Activated T-cell treated with anti-CD3 and anti-CD28 coated beads for 24 hours (primary cell): ENCODE data around the gene WNT9B.

Source experiments
- DNase-seq: peaks from one replicate; pipeline ENCODE4 v3.0.0-alpha.2; 2020; ENCODE audit warnings: low read depth

The WNT9B gene

GRCh38 chr17:46883871-46884520 lies 32.6 kb downstream of the WNT9B start:
- DNase-seq = no peak

DNA sequence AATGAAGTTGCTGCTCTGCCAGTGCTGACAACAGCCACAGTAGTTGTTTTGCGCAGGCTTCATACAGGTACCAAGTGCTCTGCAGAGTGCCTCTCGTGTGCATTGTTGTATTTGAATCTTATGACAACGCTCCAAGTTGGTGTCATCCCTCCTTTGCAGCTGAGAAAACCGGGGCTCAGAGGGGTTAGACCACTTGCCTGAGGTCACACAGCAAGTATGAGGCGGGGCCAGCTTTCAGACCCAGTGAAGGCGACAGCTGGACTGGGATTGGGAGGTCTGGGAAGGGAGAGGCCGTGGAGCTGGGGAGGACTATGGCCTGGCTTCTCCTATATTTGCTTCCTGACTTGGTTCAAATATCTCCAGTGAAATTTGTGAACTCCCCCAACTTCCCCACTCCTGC lies 33.2 kb downstream of the WNT9B start:
- no peak for DNase-seq

DNA sequence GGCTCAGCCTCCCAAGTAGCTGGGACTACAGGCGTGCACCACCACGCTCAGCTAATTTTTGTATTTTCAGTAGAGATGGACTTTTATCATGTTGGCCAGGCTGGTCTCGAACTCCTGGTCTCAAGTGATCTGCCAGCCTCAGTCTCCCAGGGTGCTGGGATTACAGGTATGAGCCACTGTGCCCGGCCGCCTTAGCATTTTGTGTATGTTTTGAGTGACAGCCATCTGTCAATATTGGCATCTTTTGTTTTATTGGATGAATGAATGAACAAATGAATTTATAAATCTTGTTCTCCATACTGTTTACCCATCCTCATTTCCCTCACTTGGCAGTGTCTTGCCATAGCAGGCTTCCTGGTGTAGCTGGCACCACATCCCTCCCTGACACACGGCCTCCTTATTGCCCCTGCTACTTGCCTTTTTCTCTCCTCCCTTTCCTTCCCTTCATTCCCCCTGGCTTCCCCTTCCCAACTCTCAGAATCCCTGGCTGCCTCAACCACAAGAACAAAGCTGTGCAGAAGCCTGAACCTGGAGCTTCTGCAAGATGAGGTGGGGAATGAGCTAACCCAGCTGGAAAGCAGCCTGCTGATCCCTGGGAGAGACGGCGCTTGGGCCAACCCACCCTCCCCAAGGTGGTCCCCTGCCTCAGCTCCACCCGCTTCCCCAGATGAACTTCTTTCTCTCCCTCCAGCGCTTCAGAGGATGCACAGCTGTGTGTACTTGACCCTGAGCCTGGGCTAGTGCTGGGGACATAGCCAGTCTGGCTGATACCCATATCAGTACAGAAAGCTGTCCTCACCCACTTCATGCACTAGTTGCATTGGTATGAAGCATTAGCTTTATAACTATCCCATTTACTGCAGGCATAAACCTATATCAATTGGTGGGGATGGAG lies 34.3 kb downstream of the WNT9B start:
- DNase-seq = no peak

DNA sequence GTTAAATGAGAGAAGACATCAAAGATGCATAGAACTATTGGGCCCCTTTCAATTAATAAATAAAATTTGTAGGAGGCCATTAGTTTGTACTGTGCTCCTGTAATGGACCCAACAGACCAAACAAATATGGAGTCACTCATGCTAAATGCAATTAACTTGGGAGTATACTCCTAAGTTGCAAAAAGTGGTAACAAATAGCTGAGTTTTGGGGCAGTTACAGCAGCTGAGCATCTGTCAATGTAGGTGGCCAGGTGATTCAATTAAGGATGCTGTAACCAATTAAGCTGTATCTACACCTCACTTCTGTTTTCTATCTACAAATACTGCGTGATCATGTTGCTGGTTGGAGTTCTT lies 34.9 kb downstream of the WNT9B start:
- DNase-seq = no peak

- no peak for DNase-seq
Measured at GRCh38 chr17:46887717-46888116, 36.3 kb downstream of the WNT9B start.

DNA sequence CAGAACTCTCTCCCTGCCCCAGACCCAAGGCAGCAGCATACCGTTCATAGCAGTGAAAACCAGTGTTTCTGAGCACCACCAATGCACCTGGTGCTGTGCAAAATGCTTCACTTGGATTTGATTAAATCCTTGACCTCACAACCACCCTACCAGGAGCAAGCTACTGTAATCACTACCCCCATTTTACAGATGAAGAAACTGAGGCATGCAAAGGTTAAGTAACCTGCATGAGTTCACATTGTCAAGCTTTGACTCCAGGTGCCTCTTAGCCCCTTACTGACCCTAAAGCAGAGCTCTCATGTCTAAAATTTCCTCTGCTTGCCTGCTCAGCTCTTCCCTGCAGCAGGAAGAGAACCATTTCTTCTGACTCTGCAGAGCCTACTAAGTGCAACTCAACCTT lies 37.3 kb downstream of the WNT9B start:
- DNase-seq = no peak

- DNase-seq = no peak
Measured at GRCh38 chr17:46889519-46889918, 38.1 kb downstream of the WNT9B start.

GRCh38 chr17:46889992-46890564 lies 38.7 kb downstream of the WNT9B start:
- no peak for DNase-seq

DNA sequence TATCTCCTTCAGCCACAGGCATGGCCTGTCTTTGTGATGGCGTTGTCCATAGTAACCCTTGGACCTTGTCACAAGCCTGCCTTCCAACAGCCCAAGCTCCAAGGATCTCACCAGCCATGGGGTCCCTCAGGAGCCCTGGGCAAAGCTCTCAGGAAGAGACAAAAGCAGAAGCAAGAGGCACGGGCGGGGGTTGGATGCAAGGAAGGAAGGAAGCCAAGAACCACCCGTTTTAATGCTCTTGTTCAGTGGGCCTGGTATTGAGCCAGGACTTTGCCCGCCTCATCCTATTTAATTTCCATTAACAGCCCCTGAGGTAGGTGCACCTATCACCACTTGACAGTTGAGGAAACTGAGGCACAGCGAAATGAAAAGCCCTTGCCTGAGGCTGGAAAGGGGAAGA lies 39.3 kb downstream of the WNT9B start:
- no peak for DNase-seq

- DNase-seq = no peak
Measured at GRCh38 chr17:46892192-46892703, 40.9 kb downstream of the WNT9B start.

DNA sequence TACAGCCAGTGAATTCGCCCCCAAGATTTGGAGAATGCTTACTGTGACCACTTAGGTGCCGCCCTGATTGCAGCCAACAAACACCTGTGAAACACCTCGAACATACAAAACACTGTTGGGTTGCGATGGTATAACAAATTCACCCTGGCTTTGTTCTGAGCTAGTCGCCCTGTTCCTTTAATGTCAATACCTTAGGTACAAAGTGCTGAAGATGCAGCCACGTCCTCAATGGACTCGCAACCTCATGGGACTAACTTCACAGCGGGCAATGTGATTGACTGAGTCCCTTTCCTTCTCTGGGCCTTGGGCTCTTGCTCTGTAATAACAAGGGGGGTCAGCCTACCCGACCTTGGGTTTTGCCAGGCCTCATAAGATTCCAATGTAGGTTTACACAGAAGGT lies 42.6 kb downstream of the WNT9B start:
- DNase-seq = no peak

GRCh38 chr17:46894476-46895151 lies 43.2 kb downstream of the WNT9B start:
- no peak for DNase-seq

DNA sequence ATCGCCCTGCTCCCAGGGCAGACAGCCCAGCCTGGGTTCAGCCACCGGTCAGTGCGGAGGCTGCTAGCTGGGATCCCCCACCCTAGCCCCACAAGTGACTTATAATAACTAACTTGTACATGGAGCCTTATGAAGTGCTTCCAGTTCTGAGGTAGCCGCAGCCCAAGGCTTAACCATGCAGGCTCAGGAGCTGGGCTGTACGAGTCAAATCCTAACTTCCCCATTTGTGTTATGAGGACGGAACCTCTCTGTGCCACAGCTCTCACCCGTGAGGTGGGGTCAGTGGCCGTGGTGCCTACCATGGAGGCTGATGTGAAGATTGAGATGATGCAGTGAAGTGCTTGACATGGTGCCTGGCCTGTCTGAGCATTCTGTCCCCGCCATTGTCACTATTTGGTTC lies 43.8 kb downstream of the WNT9B start:
- no peak for DNase-seq

GRCh38 chr17:46896991-46897390 lies 45.6 kb downstream of the WNT9B start:
- DNase-seq = no peak

GRCh38 chr17:46898364-46898763 lies 47.0 kb downstream of the WNT9B start:
- DNase-seq = no peak

DNA sequence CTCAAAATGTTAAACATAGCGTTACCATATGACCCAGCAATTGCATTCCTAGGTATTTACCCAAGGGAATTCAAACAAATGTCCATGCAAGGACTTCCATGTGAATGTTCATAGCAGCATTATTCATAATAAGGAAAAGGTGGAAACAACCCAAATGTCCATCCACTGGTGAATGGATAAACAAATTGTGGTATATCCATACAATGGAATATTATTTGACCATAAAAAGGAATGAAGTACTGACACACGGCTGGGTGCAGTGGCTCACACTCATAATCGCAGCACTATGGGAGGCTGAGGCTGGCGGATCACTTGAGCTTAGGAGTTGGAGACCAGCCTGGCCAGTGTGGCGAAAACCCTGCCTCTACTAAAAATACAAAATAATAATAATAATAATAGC lies 47.5 kb downstream of the WNT9B start:
- no peak for DNase-seq

GRCh38 chr17:46901291-46901690 lies 49.9 kb downstream of the WNT9B start:
- no peak for DNase-seq

- no peak for DNase-seq
Measured at GRCh38 chr17:46903762-46904672, 52.6 kb downstream of the WNT9B start.

GRCh38 chr17:46908068-46908737 lies 56.8 kb downstream of the WNT9B start:
- DNase-seq = no peak

GRCh38 chr17:46910179-46910927 lies 59.0 kb downstream of the WNT9B start:
- no peak for DNase-seq
